Measurements from ENCODE around the gene DAO.
A peak's percentile ranks its signal among the peaks of the same experiment; 100 is the strongest.
"Not testable (repeated sequence)": the region's sequence is repeated elsewhere in the genome, so short reads cannot be mapped to it uniquely, and the experiment has no call there.

Gene DAO

GRCh38 chr12:108839018-108839889, 40.6 kb upstream of the DAO start:
- Histone ChIP-seq H3K4me3 (ENCODE audit: low read depth in 1 of 2, low read length in 1 of 2) (peak overlapping the region; percentile 48 to 49), H3K27ac (peak overlapping the region; percentile 94), H3K36me3 (peaks cover 11% of the 10 kb centered on the region), H3K9me3 (no peaks in the 10 kb centered on the region), H3K27me3 (no peaks in the 10 kb centered on the region), H3K4me1 (ENCODE audit: control insufficient read depth in 1 of 2, insufficient read depth in 1 of 2, low read depth in 1 of 2, low read length in 1 of 2) (peaks cover 72 to 78% of the 10 kb centered on the region in 2 experiments)
- no peak for TF ChIP-seq CTCF (IDR thresholded peaks at IDR 0.05)

GRCh38 chr12:108839890-108840230, 40.0 kb upstream of the DAO start:
- H3K4me3 ChIP-seq (ENCODE audit: low read depth in 1 of 2, low read length in 1 of 2) = peak overlapping the region; percentile 48 to 49

GRCh38 chr12:108840605-108841332, 39.1 kb upstream of the DAO start:
- no peak overlapping the region for H3K4me3 ChIP-seq (ENCODE audit: low read depth in 1 of 2, low read length in 1 of 2)
- H3K4me1 ChIP-seq (ENCODE audit: control insufficient read depth in 1 of 2, insufficient read depth in 1 of 2, low read depth in 1 of 2, low read length in 1 of 2) = peaks cover 84 to 91% of the 10 kb centered on the region in 2 experiments

More at GRCh38 chr12:108839890-108840230, 40.0 kb upstream of the DAO start:
- Histone ChIP-seq H3K36me3 (peaks cover 6% of the 10 kb centered on the region), H3K27me3 (no peaks in the 10 kb centered on the region), H3K27ac (peak overlapping the region; percentile 94), H3K4me1 (ENCODE audit: control insufficient read depth in 1 of 2, insufficient read depth in 1 of 2, low read depth in 1 of 2, low read length in 1 of 2) (peaks cover 77 to 83% of the 10 kb centered on the region in 2 experiments), H3K9me3 (no peaks in the 10 kb centered on the region)
- TF ChIP-seq CTCF (IDR thresholded peaks at IDR 0.05) = no peak

GRCh38 chr12:108841825-108842224, 38.1 kb upstream of the DAO start:
- H3K4me3 ChIP-seq (ENCODE audit: low read depth in 1 of 2, low read length in 1 of 2); H3K9me3 ChIP-seq; H3K27me3 ChIP-seq; H3K36me3 ChIP-seq: not testable (repeated sequence)
- H3K27ac ChIP-seq = peak overlapping the region; percentile 43
- peaks cover 91 to 94% of the 10 kb centered on the region in 2 experiments for H3K4me1 ChIP-seq (ENCODE audit: control insufficient read depth in 1 of 2, insufficient read depth in 1 of 2, low read depth in 1 of 2, low read length in 1 of 2)

More at GRCh38 chr12:108840605-108841332, 39.1 kb upstream of the DAO start:
- H3K27ac ChIP-seq = peak overlapping the region; percentile 94
- H3K9me3 ChIP-seq = no peaks in the 10 kb centered on the region
- no peaks in the 10 kb centered on the region for H3K36me3 ChIP-seq
- no peak for TF ChIP-seq CTCF (IDR thresholded peaks at IDR 0.05)
- no peaks in the 10 kb centered on the region for H3K27me3 ChIP-seq

GRCh38 chr12:108842361-108842760, 37.5 kb upstream of the DAO start:
- no peaks in the 10 kb centered on the region for H3K9me3 ChIP-seq
- TF ChIP-seq CTCF (IDR thresholded peaks at IDR 0.05) = no peak
- H3K27ac ChIP-seq = peak overlapping the region; percentile 43
- no peaks in the 10 kb centered on the region for H3K27me3 ChIP-seq
- H3K4me3 ChIP-seq (ENCODE audit: low read depth in 1 of 2, low read length in 1 of 2) = no peak overlapping the region
- peaks cover 3% of the 10 kb centered on the region for H3K36me3 ChIP-seq
- H3K4me1 ChIP-seq (ENCODE audit: control insufficient read depth in 1 of 2, insufficient read depth in 1 of 2, low read depth in 1 of 2, low read length in 1 of 2) = peaks cover 91 to 94% of the 10 kb centered on the region in 2 experiments

- Histone ChIP-seq H3K27ac (peak overlapping the region; percentile 43), H3K27me3 (no peaks in the 10 kb centered on the region), H3K36me3 (peaks cover 10% of the 10 kb centered on the region), H3K4me3 (ENCODE audit: low read depth in 1 of 2, low read length in 1 of 2) (no peak overlapping the region), H3K9me3 (no peaks in the 10 kb centered on the region), H3K4me1 (ENCODE audit: control insufficient read depth in 1 of 2, insufficient read depth in 1 of 2, low read depth in 1 of 2, low read length in 1 of 2) (peaks cover 88 to 92% of the 10 kb centered on the region in 2 experiments)
- TF ChIP-seq CTCF (IDR thresholded peaks at IDR 0.05) = no peak
Observed at GRCh38 chr12:108843187-108843586, 36.7 kb upstream of the DAO start.
